Measurements from ENCODE around the gene PHF19. TPM values are rescaled to one million over a fixed set of nuclear protein-coding genes. Genes with fewer than 3 reads are reported as not detected.

Gene PHF19
- total RNA-seq, 1 donor from 2014 or later: 44.9 TPM

DNA sequence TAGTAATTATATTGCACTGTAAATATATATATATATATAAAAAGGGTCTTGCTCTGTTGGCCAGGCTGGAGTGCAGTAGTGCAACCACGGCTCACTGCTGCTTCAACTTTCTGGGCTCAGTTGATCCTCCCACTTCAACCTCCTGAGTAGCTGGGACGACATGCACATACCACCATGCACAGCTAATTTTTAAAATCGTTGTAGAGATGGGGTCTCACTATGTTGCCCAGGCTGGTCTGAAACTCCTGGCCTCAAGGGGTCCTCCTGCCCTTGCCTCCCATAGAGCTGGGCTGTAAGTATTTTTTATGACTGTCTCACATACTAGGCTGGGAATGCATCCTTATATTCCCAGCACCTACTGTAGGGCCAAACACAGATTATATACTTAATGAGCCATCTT is 46.1 kb downstream of the PHF19 start:
- Histone ChIP-seq H3K27me3 (no peaks in the 10 kb centered on the region), H3K36me3 (peaks cover 2 to 70% of the 10 kb centered on the region in 2 donors), H3K4me3 (no peak overlapping the region), H3K27ac (no peak overlapping the region), H3K9me3 (no peaks in the 10 kb centered on the region), H3K4me1 (no peaks in the 10 kb centered on the region)
- intact Hi-C loops (cut with DNase I): no loop called here
- no peak for DNase-seq (ENCODE audit: extremely low spot score in 2 of 2)
- TF ChIP-seq POLR2AphosphoS5 (IDR thresholded peaks at IDR 0.05; ENCODE audit: insufficient read depth in 1 of 2, low read depth in 1 of 2) (no peak), POLR2A (IDR thresholded peaks at IDR 0.05) (no peak), CTCF (IDR thresholded peaks at IDR 0.05) (no peak)

DNA sequence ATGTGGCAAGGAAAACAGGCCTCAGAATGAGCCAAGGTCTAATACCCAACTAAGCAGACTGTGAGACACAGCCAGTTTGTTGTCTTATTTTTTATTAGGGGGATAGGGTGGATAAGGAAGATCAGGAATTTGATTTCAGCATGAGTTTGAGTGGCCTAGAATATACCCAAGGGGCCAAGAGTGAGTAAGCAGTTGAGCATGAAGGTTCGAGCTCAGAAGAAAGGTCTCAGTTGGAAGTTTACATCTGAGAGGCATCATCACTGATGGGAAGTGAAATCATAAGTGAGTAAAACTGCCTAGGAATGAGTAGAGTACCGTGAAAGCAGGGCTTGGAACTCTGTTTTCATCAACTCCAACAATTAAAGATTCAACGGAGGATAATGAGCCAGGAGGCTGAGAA is 46.8 kb downstream of the PHF19 start:
- Histone ChIP-seq H3K4me1 (no peaks in the 10 kb centered on the region), H3K4me3 (no peak overlapping the region), H3K27ac (no peak overlapping the region), H3K9me3 (no peaks in the 10 kb centered on the region), H3K27me3 (no peaks in the 10 kb centered on the region), H3K36me3 (peaks cover 2 to 71% of the 10 kb centered on the region in 2 donors)
- TF ChIP-seq POLR2A (IDR thresholded peaks at IDR 0.05) (no peak), POLR2AphosphoS5 (IDR thresholded peaks at IDR 0.05; ENCODE audit: insufficient read depth in 1 of 2, low read depth in 1 of 2) (no peak), CTCF (IDR thresholded peaks at IDR 0.05) (no peak)
- intact Hi-C loops (cut with DNase I): no loop called here
- DNase-seq (ENCODE audit: extremely low spot score in 2 of 2): no peak

GRCh38 chr9:120829650-120830049 is 47.3 kb downstream of the PHF19 start:
- intact Hi-C loops (cut with DNase I): no loop called here
- no peaks in the 10 kb centered on the region for H3K9me3 ChIP-seq
- H3K4me1 ChIP-seq: no peaks in the 10 kb centered on the region
- H3K27ac ChIP-seq: no peak overlapping the region
- TF ChIP-seq POLR2AphosphoS5 (IDR thresholded peaks at IDR 0.05; ENCODE audit: insufficient read depth in 1 of 2, low read depth in 1 of 2): no peak
- no peak for TF ChIP-seq POLR2A (IDR thresholded peaks at IDR 0.05)
- no peak for TF ChIP-seq CTCF (IDR thresholded peaks at IDR 0.05)
- peaks cover 2 to 69% of the 10 kb centered on the region in 2 donors for H3K36me3 ChIP-seq
- no peaks in the 10 kb centered on the region for H3K27me3 ChIP-seq
- H3K4me3 ChIP-seq: no peak overlapping the region
- DNase-seq (ENCODE audit: extremely low spot score in 2 of 2): no peak

GRCh38 chr9:120820095-120820494 is 56.9 kb downstream of the PHF19 start:
- no peak overlapping the region for H3K27ac ChIP-seq
- TF ChIP-seq POLR2A (IDR thresholded peaks at IDR 0.05) (no peak), POLR2AphosphoS5 (IDR thresholded peaks at IDR 0.05; ENCODE audit: insufficient read depth in 1 of 2, low read depth in 1 of 2) (no peak), CTCF (IDR thresholded peaks at IDR 0.05) (no peak)
- no peak overlapping the region for H3K4me3 ChIP-seq
- intact Hi-C loops (cut with DNase I): no loop called here
- H3K36me3 ChIP-seq: peaks cover 0 to 69% of the 10 kb centered on the region in 2 donors
- no peaks in the 10 kb centered on the region for H3K27me3 ChIP-seq
- no peaks in the 10 kb centered on the region for H3K9me3 ChIP-seq
- DNase-seq (ENCODE audit: extremely low spot score in 2 of 2): no peak
- H3K4me1 ChIP-seq: no peaks in the 10 kb centered on the region

- no peaks in the 10 kb centered on the region for H3K27me3 ChIP-seq
- peaks cover 0 to 61% of the 10 kb centered on the region in 2 donors for H3K36me3 ChIP-seq
- no peak for DNase-seq (ENCODE audit: extremely low spot score in 2 of 2)
- H3K9me3 ChIP-seq: no peaks in the 10 kb centered on the region
- H3K4me1 ChIP-seq: no peaks in the 10 kb centered on the region
- H3K4me3 ChIP-seq: no peak overlapping the region
- intact Hi-C loops (cut with DNase I): no loop called here
- H3K27ac ChIP-seq: no peak overlapping the region
- TF ChIP-seq CTCF (IDR thresholded peaks at IDR 0.05) (no peak), POLR2A (IDR thresholded peaks at IDR 0.05) (no peak), POLR2AphosphoS5 (IDR thresholded peaks at IDR 0.05; ENCODE audit: insufficient read depth in 1 of 2, low read depth in 1 of 2) (no peak)
Observed at GRCh38 chr9:120818595-120818994, 58.4 kb downstream of the PHF19 start.
